CD4-positive, alpha-beta T cell treated with Interleukin-6 at 100 ng/mL for 8 hours (primary cell): ENCODE results near the gene AKNA.

Experiments
- DNase-seq: peaks from one replicate; pipeline ENCODE4 v3.0.0-alpha.2; 2020; ENCODE audit warnings: mixed read lengths, low spot score

Gene AKNA

GRCh38 chr9:114287001-114287762, 100.6 kb downstream of the AKNA start:
- no peak for DNase-seq

- no peak for DNase-seq
Observed at GRCh38 chr9:114286146-114286679, 101.6 kb downstream of the AKNA start.

DNA sequence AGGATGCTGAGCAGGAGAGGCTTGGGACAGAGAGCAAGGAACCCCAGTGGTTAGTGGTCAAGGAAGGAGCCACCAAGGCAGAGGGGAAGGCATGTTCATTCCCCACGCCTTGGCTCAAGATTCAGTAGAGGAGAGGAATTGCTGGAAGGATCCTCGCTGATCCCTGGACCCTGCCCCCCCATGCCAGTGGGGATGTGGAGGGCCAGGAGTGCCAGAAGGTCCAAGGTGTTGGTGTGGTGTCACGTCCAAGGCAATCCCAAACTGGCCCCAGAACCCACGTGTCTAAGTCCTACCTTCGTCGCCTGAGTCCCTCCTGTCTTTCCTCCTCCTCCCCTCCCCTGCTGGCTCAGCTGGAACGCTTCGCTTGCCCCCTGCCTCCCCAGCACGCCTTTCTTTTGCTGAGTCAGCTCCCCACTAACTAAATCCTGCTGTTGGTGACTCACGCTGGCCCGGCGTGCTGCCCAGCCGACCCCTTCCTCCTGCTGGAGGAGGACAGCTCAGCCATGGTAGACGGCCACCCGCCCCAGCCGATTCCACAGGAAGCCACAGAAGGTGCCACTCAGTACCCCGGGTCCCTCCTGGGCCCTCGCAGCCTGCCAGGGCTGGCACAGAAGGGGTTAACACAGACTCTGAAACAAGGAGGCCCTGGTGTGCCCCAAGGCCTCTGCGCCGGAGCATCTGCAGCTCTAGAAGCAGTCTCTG, 102.5 kb downstream of the AKNA start:
- no peak for DNase-seq

DNA sequence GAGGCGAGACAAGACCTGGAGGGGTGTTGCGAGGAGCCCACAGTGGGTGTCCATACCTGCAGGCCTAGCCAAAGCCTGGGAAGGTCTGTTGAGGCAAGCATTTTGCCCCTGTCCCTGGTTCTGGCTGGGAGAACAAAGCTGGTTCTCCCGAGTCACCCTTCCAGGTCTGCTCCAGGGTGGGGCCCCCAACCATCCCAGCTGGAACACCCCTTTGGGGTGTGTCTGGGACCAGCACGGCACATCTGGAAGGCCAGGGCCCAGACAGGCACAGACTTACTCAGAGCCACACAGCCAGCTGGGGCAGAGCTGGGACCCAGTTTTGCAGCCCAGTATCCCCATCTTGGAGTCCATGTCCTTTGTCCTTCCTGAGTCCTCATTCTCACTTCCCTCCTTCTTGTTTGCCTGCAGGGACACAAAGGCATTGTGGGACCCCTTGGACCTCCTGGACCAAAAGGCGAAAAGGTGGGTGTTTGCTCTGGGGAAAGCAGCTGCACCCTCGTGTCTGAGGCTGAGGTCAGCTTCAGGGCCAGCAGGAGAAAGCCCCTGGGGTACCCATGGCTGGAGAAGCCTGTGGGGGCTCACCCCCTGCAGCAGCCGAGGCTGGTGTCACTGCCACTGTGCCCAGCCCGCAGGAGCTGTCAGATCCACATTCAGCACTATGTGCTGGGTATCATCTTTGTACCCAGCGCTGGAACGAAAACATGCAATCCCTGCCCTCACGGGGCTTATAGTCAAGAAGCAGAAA, 103.3 kb downstream of the AKNA start:
- DNase-seq = no peak
